NCI-H2196 treated with DMSO at 0.1 percent for 48 hours (cell line): Measurements from ENCODE around the gene KDM6B.

Experiments used
- DNase-seq: peaks from one replicate; lab custom pipeline; 2025; ENCODE audit not compliant: unreplicated experiment; lab: John Stamatoyannopoulos, UW

The KDM6B gene

DNA sequence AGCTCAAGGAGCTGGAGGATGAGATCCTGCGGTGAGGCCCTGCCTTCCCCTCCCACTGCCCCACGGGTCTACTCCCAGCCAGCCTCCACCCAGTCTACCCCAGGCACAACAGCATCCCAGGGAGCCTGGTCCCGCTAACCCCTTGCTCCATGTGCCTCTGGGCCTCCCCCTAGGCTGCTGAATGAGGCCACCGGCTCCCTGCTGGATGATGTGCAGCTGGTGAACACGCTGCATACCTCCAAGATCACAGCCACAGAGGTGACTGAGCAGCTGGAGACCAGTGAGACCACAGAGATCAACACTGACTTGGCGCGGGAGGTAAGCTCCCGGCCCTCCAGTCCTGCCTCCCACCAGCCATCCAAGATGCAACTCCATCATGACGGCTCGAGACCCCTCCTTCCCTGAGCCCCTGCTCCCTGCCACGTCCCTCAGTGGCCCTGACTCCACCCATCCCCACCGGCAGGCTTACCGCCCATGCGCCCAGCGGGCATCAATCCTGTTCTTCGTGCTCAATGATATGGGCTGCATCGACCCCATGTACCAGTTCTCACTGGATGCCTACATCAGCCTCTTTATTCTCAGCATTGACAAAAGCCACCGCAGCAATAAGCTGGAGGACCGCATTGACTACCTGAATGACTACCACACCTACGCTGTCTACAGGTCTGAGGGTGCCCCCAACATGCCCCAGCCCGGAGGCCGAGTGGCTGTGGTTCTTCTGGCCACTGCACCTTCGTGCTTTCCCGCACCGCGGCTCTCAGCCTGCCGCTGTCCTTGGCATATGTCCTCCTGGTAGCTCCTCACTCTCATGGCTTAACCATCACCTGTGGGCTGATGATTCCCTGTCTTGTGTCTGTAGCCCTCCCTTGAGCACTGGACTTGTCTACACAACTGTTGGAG lies 15.0 kb upstream of the KDM6B start:
- no peak for DNase-seq

DNA sequence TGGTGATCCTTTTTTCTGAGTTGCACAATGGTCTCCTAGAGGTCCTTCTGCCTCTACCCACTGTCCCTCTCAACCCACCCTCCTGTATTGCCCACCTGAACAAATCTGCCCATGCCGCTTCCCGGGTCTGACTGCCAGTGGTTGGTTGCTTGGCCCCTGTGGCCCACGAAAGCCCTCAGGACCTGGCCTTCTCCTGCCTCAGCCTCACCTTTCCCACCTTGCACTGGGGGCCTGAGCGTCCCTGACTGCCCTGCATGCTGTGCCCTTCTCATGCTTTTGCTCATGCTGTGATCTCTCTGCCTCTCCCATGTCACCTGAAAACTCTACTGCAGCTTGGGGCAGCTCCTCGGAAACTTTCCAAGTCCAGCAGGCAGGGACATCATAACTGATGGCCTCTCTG lies 13.8 kb upstream of the KDM6B start:
- DNase-seq: no peak

DNA sequence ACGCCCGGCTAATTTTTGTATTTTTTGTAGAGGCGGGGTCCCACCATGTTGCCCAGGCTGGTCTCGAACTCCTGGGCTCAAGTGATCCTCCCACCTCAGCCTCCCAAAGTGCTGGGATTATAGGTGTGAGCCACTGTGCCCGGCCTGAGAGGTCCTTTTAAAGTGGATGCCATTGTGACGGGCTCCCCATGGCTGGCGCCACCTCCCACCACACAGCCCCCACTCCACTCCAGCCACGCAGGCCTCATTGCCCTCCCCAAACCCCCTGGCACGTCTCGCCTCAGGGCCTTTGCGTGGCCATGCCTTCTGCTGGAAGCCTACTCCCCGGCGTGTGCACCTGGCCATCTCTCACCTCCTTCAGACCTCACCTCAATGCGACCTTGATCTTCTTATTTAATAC lies 11.9 kb upstream of the KDM6B start:
- no peak for DNase-seq

DNA sequence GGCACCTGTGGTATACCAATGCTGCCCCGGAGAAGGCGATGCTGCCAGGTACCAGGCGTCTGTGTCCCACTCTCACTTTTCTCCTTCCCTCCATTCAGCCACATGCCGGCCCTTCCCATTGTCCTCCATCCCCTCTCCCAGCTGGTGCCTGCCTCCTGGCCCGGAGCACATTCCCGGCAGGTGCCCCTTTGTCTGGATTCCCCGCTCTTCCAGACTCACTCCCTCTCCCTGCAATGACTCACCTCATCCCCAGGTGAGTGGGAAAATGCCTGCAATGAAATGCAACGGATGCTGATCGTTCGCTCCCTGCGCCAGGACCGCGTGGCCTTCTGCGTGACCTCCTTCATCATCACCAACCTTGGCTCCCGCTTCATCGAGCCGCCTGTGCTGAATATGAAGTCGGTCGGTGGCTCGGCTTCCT lies 10.4 kb upstream of the KDM6B start:
- DNase-seq: no peak

DNA sequence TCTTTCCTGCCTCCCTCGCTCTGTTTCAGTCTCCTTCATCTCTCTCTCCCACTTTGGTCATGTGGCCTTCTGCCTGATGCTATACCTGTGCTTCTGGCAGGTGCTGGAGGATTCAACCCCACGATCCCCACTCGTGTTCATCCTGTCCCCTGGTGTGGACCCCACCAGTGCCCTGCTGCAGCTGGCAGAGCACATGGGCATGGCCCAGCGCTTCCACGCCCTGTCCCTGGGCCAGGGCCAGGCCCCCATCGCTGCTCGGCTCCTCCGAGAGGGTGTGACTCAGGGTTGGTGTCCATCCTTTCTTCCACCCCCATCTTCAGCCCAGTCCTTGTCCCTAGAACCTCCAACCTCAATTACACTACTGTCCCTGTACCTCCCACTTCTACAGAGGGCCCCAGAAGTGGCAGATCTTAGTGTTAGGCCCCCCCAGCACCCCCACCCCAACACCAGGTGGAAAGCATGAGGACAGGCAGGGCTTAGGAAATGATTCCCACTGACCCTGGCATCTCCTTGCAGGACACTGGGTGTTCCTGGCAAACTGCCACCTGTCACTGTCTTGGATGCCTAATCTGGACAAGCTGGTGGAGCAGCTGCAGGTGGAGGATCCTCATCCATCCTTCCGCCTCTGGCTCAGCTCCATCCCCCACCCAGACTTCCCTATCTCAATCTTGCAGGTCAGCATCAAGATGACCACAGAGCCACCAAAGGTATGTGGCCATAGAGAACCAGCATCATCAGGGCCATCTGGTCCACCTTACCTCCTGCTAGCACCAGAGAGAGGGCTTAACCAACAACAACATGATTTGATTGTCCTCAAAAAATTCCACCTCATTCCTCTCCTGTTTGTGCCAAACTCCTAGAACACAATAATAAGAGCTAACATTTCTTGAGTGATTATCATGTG lies 9.7 kb upstream of the KDM6B start:
- DNase-seq: no peak

DNA sequence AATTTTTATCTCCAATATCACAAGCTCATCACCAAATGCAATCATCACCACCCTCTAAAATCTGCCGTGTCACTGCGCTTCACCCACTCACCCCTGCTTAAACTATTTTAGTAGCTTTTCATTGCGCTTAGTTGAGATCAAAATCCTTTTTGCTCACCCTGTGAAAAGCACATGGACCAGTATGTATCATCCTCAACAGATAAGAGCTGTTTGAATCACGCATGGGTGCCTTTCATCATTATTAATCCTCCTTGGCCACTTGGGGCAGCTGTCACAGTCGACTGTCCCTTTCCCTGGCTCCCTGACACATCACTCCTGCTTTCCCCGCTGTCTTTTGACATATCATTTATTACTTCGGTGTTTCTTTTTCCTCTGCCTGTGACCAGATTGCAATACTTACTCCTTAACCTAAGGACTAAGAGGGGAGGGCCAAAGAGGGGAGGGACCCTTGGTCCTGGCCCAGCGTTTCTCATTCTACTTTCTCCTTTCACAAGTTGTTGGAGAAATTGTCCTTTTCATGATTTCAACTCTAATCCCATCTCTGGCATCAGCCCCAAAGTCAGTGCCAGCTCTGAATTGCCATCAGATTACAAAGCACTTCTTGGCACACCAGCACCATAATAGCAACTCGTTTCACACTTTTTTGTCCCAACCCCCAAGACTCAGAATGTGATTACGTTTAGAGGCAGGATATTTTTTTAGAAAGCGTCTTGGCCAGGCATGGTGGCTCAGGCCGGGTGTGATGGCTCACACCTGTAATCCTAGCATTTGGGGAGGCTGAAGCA lies 8.6 kb upstream of the KDM6B start:
- no peak for DNase-seq

GRCh38 chr17:7830616-7831015 lies 3.4 kb upstream of the KDM6B start:
- no peak for DNase-seq

DNA sequence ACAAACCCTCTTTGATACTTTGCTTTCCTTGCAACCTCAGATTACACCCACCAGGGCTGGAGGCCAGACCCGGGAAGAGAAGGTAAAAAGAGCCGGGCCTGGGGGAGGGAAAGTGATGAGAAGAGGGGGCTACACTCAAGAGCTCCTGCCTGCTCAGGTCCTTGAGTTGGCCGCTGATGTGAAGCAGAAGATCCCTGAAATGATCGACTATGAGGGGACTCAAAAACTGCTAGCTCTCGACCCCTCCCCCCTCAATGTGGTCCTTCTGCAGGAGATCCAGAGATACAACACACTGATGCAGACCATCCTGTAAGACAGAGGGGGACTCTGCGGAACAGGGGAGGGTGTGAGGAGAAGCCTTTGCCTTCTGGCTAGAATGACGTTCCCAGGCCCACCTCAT lies 2.8 kb upstream of the KDM6B start:
- no peak for DNase-seq

DNA sequence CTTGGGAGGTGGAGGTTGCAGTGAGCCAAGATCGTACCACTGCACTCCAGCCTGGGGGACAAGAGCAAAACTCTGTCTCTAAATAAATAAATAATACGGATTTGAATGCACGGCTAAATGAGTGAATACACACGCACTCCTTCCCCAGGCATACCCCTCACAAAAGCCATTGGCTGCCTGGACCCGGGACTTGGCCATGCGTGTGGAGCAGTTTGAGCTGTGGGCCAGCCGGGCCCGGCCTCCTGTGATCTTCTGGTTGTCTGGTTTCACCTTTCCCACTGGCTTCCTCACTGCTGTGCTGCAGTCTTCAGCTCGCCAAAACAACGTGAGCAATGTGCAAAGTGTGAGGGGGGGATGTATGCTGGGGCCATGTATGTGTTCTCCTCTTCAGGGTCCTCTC lies 1.6 kb upstream of the KDM6B start:
- DNase-seq: no peak

- no peak for DNase-seq
These were observed 814 bp upstream of the KDM6B start for GRCh38 chr17:7833011-7833794.

- no peak for DNase-seq
These were observed 532 bp downstream of the KDM6B start for GRCh38 chr17:7834542-7834956.

DNA sequence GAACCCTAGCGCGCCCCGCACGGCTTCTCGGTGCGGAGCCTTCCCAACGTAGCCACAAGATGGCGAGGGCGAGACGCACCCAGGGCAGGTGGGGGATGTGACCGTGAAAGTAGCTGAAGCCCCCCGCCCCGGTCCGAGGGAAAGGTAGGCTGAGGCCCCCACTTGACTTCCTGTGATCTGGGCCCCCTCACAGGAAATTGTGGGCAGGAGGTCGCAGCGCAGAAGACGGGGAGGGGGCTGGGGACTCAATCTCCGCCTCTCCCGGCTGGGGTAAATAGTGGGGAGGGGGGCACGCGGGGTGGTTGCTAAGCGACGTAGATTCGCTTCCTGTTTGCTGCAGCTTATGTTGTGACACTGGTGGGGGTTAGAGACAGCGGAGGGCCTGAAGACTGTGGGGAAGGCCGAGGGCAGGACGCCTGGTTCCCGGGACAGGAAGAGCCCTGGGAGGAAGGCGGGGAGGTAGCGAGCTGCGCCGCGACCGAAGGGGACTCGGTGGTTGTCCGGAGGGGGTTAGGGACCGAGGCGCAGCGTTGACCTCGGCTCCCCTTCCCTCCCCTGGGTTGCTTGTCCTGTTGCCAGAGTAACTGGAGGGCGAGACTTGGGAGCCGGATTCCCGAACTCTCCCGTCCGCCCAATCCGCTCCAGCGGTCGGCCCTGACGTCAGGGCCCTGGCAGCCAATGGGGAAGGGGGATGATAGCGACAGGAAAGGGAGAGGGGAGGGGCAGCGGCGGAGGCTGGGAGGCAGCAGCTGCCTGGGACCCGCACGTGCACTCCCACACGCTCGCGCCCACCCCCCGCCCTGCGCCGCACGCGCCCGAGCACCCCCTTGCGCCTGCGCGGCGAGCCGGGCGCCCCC lies 1.2 kb downstream of the KDM6B start:
- DNase-seq: peak; percentile 92

GRCh38 chr17:7835814-7836595 lies 2.0 kb downstream of the KDM6B start:
- peak; percentile 17 for DNase-seq

DNA sequence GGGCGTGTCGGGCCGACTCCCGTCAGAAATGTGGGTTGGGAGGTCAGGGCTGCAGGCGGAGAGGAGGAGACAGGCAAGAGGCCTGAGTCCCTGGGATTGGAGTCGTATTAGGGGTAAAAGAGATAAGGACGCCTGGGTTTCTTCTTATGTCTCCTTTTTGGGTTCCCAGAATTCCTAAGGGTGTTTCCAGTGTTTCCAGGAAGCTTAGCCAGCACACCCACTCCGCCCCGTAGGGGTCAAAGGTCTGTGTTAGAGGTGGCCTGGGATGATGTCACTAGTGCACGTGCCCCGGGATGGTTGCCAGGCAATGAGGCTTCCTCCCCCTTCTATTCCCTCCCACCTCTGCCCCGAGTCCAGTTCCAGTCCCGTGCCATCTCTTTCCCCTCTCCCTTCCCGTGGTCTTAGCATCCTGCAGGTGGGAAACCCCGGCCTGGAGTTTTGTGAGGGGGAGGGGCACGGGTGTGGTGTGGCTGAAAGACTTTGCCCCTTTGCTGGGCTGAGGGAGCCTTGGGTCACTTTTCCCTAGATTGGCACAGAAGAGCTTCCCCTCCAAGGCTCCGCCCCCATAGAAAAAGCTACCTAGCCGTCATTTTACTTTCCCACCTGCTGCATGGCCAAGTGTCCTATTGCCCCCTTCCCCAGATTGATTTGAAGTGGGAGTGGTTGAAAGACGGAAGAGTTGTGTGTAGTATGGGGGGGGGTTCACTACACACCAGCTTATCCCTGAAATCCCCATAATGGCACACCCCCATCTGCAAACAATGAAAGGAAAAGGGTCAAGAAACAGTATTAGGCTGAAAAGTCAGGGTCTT lies 2.8 kb downstream of the KDM6B start:
- DNase-seq: peak; percentile 85

GRCh38 chr17:7837408-7838088 lies 3.5 kb downstream of the KDM6B start:
- DNase-seq: no peak

DNA sequence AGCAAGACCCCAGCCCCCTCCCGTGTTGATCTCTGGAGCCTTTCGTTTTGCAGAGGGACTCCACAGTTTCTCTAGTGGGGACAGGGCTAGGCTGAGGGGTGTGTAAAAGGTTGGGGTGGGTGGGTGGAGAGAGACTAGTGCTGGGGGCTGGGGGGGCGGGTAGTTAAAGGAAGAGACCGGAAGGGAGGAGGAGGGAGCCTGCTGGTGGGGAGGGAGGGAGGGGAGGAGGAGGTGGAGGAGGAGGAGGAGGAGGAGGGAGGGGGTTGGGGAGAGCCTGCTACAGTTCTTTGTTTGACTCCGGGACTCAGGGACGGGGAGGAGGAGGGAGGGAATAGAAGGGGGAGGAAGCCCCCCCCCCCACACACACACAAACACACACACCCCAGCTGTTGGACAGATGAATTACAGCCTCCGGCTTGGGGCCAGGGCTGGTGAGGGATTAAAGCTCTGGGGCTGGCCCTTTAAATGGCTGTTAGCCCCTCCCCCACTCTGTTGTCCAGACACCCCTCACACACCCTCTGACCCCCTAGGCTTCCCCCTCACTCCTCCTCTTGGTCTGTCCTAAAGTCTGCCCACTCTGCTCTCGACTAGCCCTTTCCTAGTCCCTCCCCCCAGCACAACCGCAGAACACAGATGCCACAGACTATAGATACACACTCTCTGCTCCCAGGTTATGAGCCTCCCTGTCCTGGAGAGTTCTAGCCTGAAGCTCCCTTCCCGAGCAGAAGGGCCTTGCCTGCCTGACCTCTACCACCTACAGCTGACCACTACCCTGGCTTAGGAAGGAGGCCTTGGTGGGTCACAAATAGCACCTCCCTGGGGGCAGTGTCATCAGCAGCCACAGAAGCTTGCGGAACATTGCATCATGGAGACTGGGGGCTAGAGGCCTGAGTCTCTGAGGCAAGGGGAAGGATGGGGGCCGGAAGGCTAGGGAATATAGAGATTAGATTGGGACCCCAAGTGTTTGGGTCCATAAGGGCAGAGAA lies 4.4 kb downstream of the KDM6B start:
- DNase-seq: no peak
